ENCODE data around the gene TOM1L1. TPM values are rescaled to one million over a fixed set of nuclear protein-coding genes. Genes with fewer than 3 reads are reported as not detected.

TOM1L1 gene
- total and polyA plus RNA-seq, 2 of the 8 experiments (the other 6 are each of a cell fraction or from before 2014, with no cell fraction given), result 47.0 to 60.8 TPM

DNA sequence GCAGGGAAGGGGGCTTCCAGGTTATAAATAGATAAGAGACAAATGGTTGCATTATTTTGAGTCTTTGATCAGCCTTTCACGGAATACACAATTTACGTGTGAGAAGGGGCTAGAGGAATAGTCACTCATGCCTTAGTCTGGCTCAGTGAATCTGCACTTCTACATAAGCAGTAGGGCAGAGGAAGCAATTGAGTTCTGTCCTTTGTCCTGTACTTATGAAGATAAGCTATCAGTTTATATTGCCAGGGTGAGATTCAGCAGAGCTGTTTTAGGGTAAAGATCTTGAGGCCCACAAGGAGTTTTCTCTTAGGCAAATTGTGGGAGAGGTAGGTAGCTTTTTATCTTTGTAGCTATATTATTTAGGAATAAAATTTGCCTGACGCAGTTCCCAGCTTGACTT, 33.3 kb downstream of the TOM1L1 start:
- Histone ChIP-seq H3K23ac (ENCODE audit: insufficient read length) (no peak overlapping the region), H3K79me1 (ENCODE audit: low read depth, low read length) (no peaks in the 10 kb centered on the region), H4K91ac (replicated peaks; ENCODE audit: insufficient read length, low read length) (no peak overlapping the region), H3K9me3 (ENCODE audit: insufficient read depth in 2 of 2, low read depth in 1 of 2, low read length in 1 of 2) (no peaks in the 10 kb centered on the region), H2BK120ac (replicated peaks; ENCODE audit: low read depth, low read length) (no peak overlapping the region), H4K5ac (ENCODE audit: insufficient read length, low read depth, low read length) (no peak overlapping the region), H3K27me3 (replicated peaks in 1 of 4; ENCODE audit: control insufficient read depth in 3 of 4, extremely low read depth in 1 of 4, insufficient read depth in 3 of 4, low read length in 3 of 4) (no peaks in the 10 kb centered on the region), H3K23me2 (ENCODE audit: low read depth, low read length) (no peaks in the 10 kb centered on the region), H3K4ac (replicated peaks; ENCODE audit: insufficient read length, low read depth, low read length) (no peak overlapping the region), H3K9ac (replicated peaks in 1 of 4; ENCODE audit: extremely low read depth in 1 of 4, low read depth in 3 of 4, low read length in 3 of 4) (no peak overlapping the region), H3K4me3 (ENCODE audit: extremely low read depth in 1 of 4, insufficient read depth in 2 of 4, low read depth in 3 of 4, low read length in 4 of 4) (no peak overlapping the region), H3K4me2 (ENCODE audit: insufficient read depth in 1 of 2, low read depth in 2 of 2, low read length in 2 of 2) (no peak overlapping the region), H3K18ac (ENCODE audit: extremely low read depth, low read length) (no peak overlapping the region), H4K8ac (ENCODE audit: extremely low read depth, insufficient read depth, low read length) (no peak overlapping the region), H4K20me1 (replicated peaks in 1 of 2; ENCODE audit: control insufficient read depth in 1 of 2, insufficient read depth in 2 of 2, low read length in 2 of 2) (no peaks in the 10 kb centered on the region), H2AFZ (ENCODE audit: low read length) (no peak overlapping the region), H3K56ac (replicated peaks; ENCODE audit: insufficient read length, low read depth, low read length) (no peak overlapping the region), H2BK20ac (ENCODE audit: low read length) (no peak overlapping the region), H3K14ac (ENCODE audit: insufficient read length) (no peak overlapping the region), H2BK5ac (ENCODE audit: low read depth, low read length) (no peak overlapping the region), H3K36me3 (ENCODE audit: control insufficient read depth in 2 of 4, insufficient read depth in 4 of 4, low read length in 3 of 4) (peaks cover 23 to 77% (median 60%) of the 10 kb centered on the region in 4 experiments), H3K79me2 (ENCODE audit: control insufficient read depth in 1 of 2, insufficient read depth in 2 of 2, low read length in 2 of 2) (no peaks in the 10 kb centered on the region), H2BK12ac (ENCODE audit: low read depth, low read length) (no peak overlapping the region), H3K4me1 (replicated peaks in 1 of 4; ENCODE audit: control insufficient read depth in 3 of 4, insufficient read depth in 4 of 4, low read length in 3 of 4) (no peaks in the 10 kb centered on the region), H2BK15ac (ENCODE audit: low read length) (no peak overlapping the region), H3K27ac (ENCODE audit: low read depth, low read length) (no peak overlapping the region), H2AK5ac (ENCODE audit: low read depth, low read length) (no peak overlapping the region)
- DNase-seq (ENCODE audit: low read depth in 1 of 2, low spot score in 2 of 2) (no peak), FAIRE-seq (no peak)
- WGBS, 2 experiments (ENCODE audit: extremely low coverage in 1 of 2, insufficient coverage in 1 of 2, insufficient read length in 1 of 2, insufficient replicate concordance in 2 of 2, low coverage in 1 of 2, low lambda C conversion rate in 2 of 2, missing lambda C conversion rate in 1 of 2), result 94% methylated on average over 3 of the region's 3 CpGs; no CpG with 5 or more reads in 1 of the 2 experiments
- POLR2A ChIA-PET (ENCODE audit: partially characterized antibody), result no interaction called here
- CTCF ChIA-PET (ENCODE audit: partially characterized antibody), result interaction anchor here (0.6 kb wide), 2 partner anchors 11 to 59 kb away, joined by 3 to 5 read pairs; no protein-coding TSS in a partner anchor
- TF ChIP-seq POLR2A (IDR thresholded peaks at IDR 0.05; ENCODE audit: control extremely low read depth in 1 of 2, low read depth in 2 of 2, low read length in 2 of 2) (no peak), RAD21 (IDR thresholded peaks at IDR 0.05 in 1 of 2, conservative IDR thresholded peaks at IDR 0.05 in 1 of 2; ENCODE audit: low read depth in 2 of 2, low read length in 2 of 2) (no peak), HDAC2 (IDR thresholded peaks at IDR 0.05; ENCODE audit: borderline replicate concordance in 1 of 2, low read depth in 2 of 2, low read length in 2 of 2) (no peak), EZH2 (IDR thresholded peaks at IDR 0.05; ENCODE audit: low read depth, low read length, severe bottlenecking) (no peak), KDM4A (IDR thresholded peaks at IDR 0.05; ENCODE audit: low read depth, low read length, severe bottlenecking) (no peak), TAF1 (IDR thresholded peaks at IDR 0.05; ENCODE audit: low read depth, low read length) (no peak), TCF12 (IDR thresholded peaks at IDR 0.05; ENCODE audit: low read depth, low read length) (no peak), PHF8 (conservative IDR thresholded peaks at IDR 0.05; ENCODE audit: low read depth, low read length) (no peak), CBX8 (IDR thresholded peaks at IDR 0.05; ENCODE audit: borderline replicate concordance, low read depth, low read length) (no peak), BCL11A (IDR thresholded peaks at IDR 0.05; ENCODE audit: low read depth in 2 of 2, low read length in 2 of 2) (no peak)
- TF ChIP-seq, protein P1, sequence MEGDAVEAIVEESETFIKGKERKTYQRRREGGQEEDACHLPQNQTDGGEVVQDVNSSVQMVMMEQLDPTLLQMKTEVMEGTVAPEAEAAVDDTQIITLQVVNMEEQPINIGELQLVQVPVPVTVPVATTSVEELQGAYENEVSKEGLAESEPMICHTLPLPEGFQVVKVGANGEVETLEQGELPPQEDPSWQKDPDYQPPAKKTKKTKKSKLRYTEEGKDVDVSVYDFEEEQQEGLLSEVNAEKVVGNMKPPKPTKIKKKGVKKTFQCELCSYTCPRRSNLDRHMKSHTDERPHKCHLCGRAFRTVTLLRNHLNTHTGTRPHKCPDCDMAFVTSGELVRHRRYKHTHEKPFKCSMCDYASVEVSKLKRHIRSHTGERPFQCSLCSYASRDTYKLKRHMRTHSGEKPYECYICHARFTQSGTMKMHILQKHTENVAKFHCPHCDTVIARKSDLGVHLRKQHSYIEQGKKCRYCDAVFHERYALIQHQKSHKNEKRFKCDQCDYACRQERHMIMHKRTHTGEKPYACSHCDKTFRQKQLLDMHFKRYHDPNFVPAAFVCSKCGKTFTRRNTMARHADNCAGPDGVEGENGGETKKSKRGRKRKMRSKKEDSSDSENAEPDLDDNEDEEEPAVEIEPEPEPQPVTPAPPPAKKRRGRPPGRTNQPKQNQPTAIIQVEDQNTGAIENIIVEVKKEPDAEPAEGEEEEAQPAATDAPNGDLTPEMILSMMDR (IDR thresholded peaks at IDR 0.05; ENCODE audit: control extremely low read depth in 1 of 3, insufficient read depth in 1 of 3, low read depth in 1 of 3, low read length in 3 of 3), result no peak
